Stimulated activated CD8-positive, alpha-beta memory T cell treated with anti-CD3 and anti-CD28 coated beads, Interleukin-7, amount 100 ng/mL, for 24 hours (primary cell): Measurements from ENCODE around the gene GFM2.
"Not testable (repeated sequence)": the region's sequence is repeated elsewhere in the genome, so short reads cannot be mapped to it uniquely, and the experiment has no call there.

Experiments used
- DNase-seq: peaks from one replicate; pipeline ENCODE4 v3.0.0-alpha.2; 2020; ENCODE audit warnings: low read depth

Gene GFM2

GRCh38 chr5:74766849-74767578, at the start of gene GFM2, which contains the start of gene NSA2:
TSS of gene GFM2 (minus strand) at chr5:74767117. CDS start at chr5:74763742, 3,375 bp downstream.
TSS of gene NSA2 (plus strand) at chr5:74767249. CDS start at chr5:74767361, 112 bp downstream.
- DNase-seq, result peak; percentile 87

GRCh38 chr5:74810915-74811314, 44.0 kb upstream of the GFM2 start:
- no peak for DNase-seq

GRCh38 chr5:74801941-74802340, 35.0 kb upstream of the GFM2 start:
- DNase-seq, result no peak

GRCh38 chr5:74801197-74801596, 34.3 kb upstream of the GFM2 start:
- DNase-seq, result no peak

GRCh38 chr5:74798977-74799911, 32.3 kb upstream of the GFM2 start:
- no peak for DNase-seq

GRCh38 chr5:74791669-74792068, 24.8 kb upstream of the GFM2 start:
- DNase-seq, result not testable (repeated sequence)

GRCh38 chr5:74787424-74787823, 20.5 kb upstream of the GFM2 start:
- no peak for DNase-seq

- DNase-seq, result no peak
Observed at GRCh38 chr5:74786851-74787250, 19.9 kb upstream of the GFM2 start.

- no peak for DNase-seq
Observed at GRCh38 chr5:74778609-74779008, 11.7 kb upstream of the GFM2 start.

GRCh38 chr5:74772359-74772758, 5.4 kb upstream of the GFM2 start:
- no peak for DNase-seq

- no peak for DNase-seq
Observed at GRCh38 chr5:74767579-74767913, 629 bp upstream of the GFM2 start.

GRCh38 chr5:74766418-74766848, 484 bp downstream of the GFM2 start:
- DNase-seq, result no peak

GRCh38 chr5:74765929-74766328, 988 bp downstream of the GFM2 start:
- DNase-seq, result no peak

GRCh38 chr5:74765201-74765600, 1.7 kb downstream of the GFM2 start:
- DNase-seq, result no peak

GRCh38 chr5:74763504-74763903, 3.4 kb downstream of the GFM2 start:
- DNase-seq, result no peak

GRCh38 chr5:74762599-74762998, 4.3 kb downstream of the GFM2 start:
- DNase-seq, result no peak

GRCh38 chr5:74761241-74761640, 5.7 kb downstream of the GFM2 start:
- DNase-seq, result no peak

- not testable (repeated sequence) for DNase-seq
Observed at GRCh38 chr5:74748742-74749141, 18.2 kb downstream of the GFM2 start.

- no peak for DNase-seq
Observed at GRCh38 chr5:74738406-74738805, 28.5 kb downstream of the GFM2 start.

GRCh38 chr5:74736759-74737158, 30.2 kb downstream of the GFM2 start:
- no peak for DNase-seq

GRCh38 chr5:74725331-74725730, 41.6 kb downstream of the GFM2 start:
- DNase-seq, result no peak

- DNase-seq, result no peak
Observed at GRCh38 chr5:74722271-74722670, 44.6 kb downstream of the GFM2 start.

- DNase-seq, result no peak
Observed at GRCh38 chr5:74717596-74717995, 49.3 kb downstream of the GFM2 start.
